GOT3 (cell line): ENCODE results near the gene HRH2.
"Not testable (repeated sequence)": the region's sequence is repeated elsewhere in the genome, so short reads cannot be mapped to it uniquely, and the experiment has no call there.

Experiments used
- DNase-seq: peaks from one replicate; lab custom pipeline; 2025; ENCODE audit warnings: mixed read lengths; lab: John Stamatoyannopoulos, UW

Gene HRH2

DNA sequence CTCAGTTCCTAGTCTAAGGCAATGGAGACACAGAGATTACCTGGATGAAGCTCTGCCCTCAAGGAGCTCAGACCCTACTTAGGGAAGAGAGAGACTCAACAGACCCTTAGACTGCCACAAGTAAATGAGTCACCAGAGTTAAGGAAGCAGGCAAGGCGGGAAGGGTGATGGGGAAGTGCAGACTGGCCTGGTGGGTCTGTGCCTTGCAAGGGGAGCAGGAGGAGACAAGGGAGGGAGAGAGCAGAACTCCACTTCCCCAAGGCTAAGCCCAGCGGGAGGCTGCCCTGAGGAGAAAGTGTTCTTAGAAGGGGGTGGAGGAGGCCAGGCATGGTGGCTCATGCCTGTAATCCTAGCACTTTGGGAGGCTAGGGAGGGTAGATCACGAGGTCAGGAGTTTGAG lies 83.7 kb downstream of the HRH2 start:
- DNase-seq: no peak

DNA sequence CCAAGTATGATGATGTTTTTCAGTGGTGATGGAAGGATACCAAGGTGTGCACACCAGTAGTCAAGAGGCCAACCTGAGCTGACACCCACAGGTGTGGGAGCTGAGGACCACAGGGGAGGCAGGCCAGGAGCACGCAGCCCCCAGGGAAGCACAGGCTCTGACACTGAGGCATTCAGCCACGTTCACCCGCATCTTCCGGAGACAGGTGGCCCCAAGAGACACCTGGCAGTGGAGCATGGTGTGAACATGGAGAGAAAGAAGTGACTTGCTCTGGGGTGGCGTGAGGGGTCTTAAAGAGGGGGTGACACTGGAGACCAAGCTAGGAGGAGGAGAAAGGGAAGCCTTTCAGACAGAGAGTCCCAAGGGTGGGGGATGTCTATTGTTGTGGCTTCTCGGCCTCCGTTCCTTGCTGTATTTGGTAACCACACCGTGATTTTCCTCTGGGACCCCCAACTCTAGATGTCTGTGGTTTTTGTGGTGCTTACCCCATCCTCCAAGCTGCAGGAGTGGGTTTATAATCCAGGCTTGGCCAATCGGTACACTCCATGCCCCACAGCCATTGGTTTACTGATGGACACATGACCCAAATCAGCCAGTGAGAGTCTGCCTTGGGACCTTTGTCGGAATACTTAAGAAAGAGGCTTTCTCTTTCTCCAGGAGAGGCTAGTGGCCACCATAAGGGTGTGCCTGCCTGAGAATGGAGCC lies 84.6 kb downstream of the HRH2 start:
- no peak for DNase-seq

- no peak for DNase-seq
Measured at GRCh38 chr5:175743676-175744210, 85.9 kb downstream of the HRH2 start.

GRCh38 chr5:175745210-175745609 lies 87.3 kb downstream of the HRH2 start:
- no peak for DNase-seq

- DNase-seq: no peak
Measured at GRCh38 chr5:175746851-175747250, 89.0 kb downstream of the HRH2 start.

DNA sequence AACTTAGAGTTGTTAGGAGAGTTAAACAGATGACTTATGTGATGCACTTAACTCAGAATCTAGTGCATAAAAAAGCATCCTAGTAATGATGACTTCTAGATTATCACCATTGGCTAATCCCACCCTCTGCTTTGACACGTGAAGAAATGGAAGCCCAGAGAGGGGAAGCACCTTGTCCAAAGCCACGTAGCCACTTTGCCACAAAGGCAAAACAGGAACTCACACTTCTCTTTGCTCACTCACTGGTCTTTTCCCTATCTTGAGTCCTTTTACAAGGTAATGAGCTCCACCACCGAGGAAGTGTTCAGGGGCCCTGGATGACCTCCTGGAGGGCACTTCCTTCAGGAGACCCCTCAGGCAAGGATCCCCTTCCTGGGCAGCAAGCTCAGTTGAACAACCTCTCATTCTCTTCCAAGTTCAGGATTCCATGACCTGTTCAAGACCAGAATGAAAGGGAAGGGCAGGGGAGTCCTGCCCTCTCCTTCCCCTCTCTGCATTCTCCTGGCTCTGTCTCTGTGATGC lies 89.7 kb downstream of the HRH2 start:
- DNase-seq: no peak

DNA sequence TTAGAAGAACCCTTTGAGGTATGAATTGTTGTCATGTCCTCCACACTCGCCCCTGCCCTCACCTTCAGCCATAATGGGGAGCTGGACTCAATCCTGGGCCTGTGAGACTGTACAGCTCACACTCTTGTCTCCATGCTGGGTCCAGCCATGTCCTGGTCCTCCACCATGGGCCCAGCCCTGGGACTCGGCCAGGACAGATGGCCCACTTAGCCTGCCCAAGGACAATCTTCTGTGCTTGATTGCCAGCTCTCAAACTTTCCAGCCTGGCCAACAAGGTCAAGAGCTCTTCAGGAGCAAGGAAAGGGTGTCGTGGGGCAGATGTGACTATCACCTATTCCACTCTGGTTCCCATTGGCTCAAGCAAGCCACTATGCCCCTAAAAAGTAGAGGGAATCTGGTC lies 90.8 kb downstream of the HRH2 start:
- no peak for DNase-seq

DNA sequence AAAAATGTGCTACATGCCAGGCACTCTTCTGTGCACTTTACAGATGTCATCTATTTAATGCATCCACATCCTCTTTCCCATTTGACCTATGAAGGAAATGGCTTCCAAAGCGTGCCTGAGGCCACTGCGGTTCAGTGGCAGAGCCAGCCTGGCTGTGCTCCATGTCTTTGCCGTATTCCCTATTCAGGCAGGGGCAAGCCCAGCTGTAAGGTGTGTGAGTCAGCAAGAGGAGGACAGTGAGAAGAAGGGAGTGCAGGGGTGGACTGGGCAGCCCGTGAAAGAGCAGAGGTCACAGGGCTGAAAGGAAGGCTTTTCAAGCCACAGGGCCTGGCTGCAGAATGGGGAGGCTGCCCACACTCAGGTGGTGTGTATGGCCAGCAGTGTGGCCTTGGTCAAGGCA lies 91.7 kb downstream of the HRH2 start:
- DNase-seq: no peak

DNA sequence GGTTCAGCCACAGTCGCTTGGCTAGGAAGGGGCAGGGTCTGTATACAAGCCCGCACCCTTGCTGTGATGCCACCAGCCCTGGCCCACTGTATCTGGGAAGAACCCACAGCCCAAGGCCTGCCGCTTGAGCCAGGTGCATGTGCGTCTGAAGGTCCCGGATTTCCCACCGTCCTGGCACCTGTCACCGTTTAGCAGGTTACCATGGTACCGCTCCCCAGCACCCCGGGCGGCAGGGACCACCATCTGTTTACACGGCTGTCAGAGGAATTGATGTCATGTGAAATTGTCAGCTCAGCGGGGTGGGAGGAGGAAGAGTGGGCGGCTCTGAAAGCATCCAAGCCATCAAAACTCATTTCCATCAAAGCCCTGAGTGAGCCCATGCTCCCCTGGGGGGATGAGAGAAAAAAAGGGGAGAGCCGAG lies 92.7 kb downstream of the HRH2 start:
- DNase-seq: no peak

- DNase-seq: no peak
Measured at GRCh38 chr5:175751369-175751768, 93.5 kb downstream of the HRH2 start.

DNA sequence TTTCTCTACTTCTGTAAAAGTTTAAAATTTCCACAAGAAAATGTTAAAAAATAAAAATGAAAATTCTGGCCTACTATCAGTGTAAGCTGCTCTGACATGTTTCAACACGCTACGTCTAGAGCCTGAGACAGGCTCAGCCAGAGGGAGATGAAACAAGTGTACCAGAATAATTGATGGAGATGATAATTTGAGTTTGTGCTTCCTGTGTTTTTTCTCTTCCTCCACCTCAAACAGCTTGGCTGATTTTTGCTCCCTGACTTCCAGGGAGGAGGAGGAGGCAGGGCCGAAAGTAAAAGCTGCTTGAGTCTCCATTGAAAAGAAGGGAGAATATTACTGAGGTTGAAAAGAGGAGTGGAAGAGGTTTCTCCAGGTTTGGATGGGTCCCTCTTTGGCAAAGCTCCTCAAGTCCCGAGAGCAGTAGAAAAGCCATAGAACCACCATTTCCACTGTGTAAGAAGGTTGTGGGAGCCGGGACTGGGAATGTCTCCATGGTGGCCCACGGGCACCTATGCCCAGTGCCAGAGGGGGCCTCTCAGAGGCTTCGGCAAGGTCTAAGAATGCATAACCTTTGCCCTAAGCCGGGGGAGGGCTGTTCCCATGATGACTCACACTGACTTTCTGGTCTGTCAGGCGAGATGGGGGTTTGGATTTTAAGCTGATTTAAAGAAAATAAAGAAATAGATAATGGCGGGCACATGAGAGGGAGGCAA lies 95.1 kb downstream of the HRH2 start:
- no peak for DNase-seq

- no peak for DNase-seq
Measured at GRCh38 chr5:175753536-175754402, 95.9 kb downstream of the HRH2 start.

- DNase-seq: not testable (repeated sequence)
Measured at GRCh38 chr5:175759991-175760390, 102.1 kb downstream of the HRH2 start.
